IMR-90 (cell line): ENCODE results near the gene FLCN. TPM values are rescaled to one million over a fixed set of nuclear protein-coding genes. Genes with fewer than 3 reads are reported as not detected.

Source experiments
- ATAC-seq: fragments of 200-7000 bp; cut with Tn5 transposase; 2 replicates; pipeline ENCODE4 v1.9.1; 2020; ENCODE audit warnings: low read depth, mild to moderate bottlenecking, moderate library complexity
- BruUV-seq: library from RNA; stranded (reverse); fragments of 400-500 nt; replicated peaks from 2 replicates; lab custom pipeline; 2021; lab: Mats Ljungman, UMichigan
- CTCF ChIA-PET: fragments of 300-600 bp; formaldehyde crosslinking; extraction: SDS; loops from one replicate; lab custom pipeline; 2021; ENCODE audit warnings: antibody characterized with exemption; lab: Yijun Ruan, JAX
- POLR2A ChIA-PET: fragments of 300-600 bp; sonication (Branson Sonifier 250); formaldehyde crosslinking; loops from one replicate; lab custom pipeline; 2022; ENCODE audit warnings: antibody characterized with exemption; ENCODE audit not compliant: unreplicated experiment; lab: Charles Lee
- DNase-seq: peaks from one replicate; pipeline ENCODE4 v3.0.0; 2013
- H2AFZ ChIP-seq: replicated peaks from 2 replicates; pipeline ENCODE3; 2013; ENCODE audit warnings: low read length, mild to moderate bottlenecking; ENCODE audit not compliant: poor library complexity
- H2AK5ac ChIP-seq: 2 replicates; pipeline ENCODE4 v1.6.1; 2013; ENCODE audit warnings: low read depth, low read length, inconsistent platforms
- H2AK9ac ChIP-seq: replicated peaks from 2 replicates; pipeline ENCODE3; 2013; ENCODE audit warnings: mild to moderate bottlenecking, low read depth, low read length, moderate library complexity; ENCODE audit not compliant: poor library complexity
- H2BK120ac ChIP-seq: 2 replicates; pipeline ENCODE4 v1.6.1; 2013; ENCODE audit warnings: low read depth, low read length, inconsistent platforms
- H2BK15ac ChIP-seq: 3 replicates; pipeline ENCODE4 v1.6.1; 2013; ENCODE audit warnings: low read depth, low read length, inconsistent platforms
- H2BK20ac ChIP-seq: 2 replicates; pipeline ENCODE4 v1.6.1; 2013; ENCODE audit warnings: low read depth, mild to moderate bottlenecking, inconsistent platforms, low read length, moderate library complexity
- H2BK5ac ChIP-seq: 2 replicates; pipeline ENCODE4 v1.6.1; 2013; ENCODE audit warnings: mild to moderate bottlenecking, low read depth, low read length, inconsistent platforms; ENCODE audit not compliant: poor library complexity, severe bottlenecking
- H3K14ac ChIP-seq: replicated peaks from 2 replicates; pipeline ENCODE4 v1.6.1; 2013; ENCODE audit warnings: low read depth, low read length, inconsistent platforms
- H3K18ac ChIP-seq: 2 replicates; pipeline ENCODE4 v1.6.1; 2013; ENCODE audit warnings: low read depth, low read length, control low read depth
- H3K23ac ChIP-seq: 2 replicates; pipeline ENCODE4 v1.6.1; 2013; ENCODE audit warnings: low read depth, low read length, inconsistent platforms
- H3K27ac ChIP-seq: 2 replicates; pipeline ENCODE4 v1.5.1; 2013; ENCODE audit warnings: mild to moderate bottlenecking, control low read depth, low read length; ENCODE audit not compliant: insufficient read depth
- H3K27me3 ChIP-seq: 2 replicates; pipeline ENCODE4 v1.6.1; 2013; ENCODE audit warnings: low read length; ENCODE audit not compliant: control insufficient read depth, insufficient read depth
- H3K36me3 ChIP-seq: 2 replicates; pipeline ENCODE4 v1.6.1; 2013; ENCODE audit warnings: low read length, mixed read lengths; ENCODE audit not compliant: control insufficient read depth, insufficient read depth
- H3K4ac ChIP-seq: 2 replicates; pipeline ENCODE4 v1.6.1; 2013; ENCODE audit warnings: low read depth, low read length, inconsistent platforms
- H3K4me1 ChIP-seq: 2 replicates; pipeline ENCODE4 v1.6.1; 2013; ENCODE audit warnings: low read length, mixed read lengths; ENCODE audit not compliant: control insufficient read depth, insufficient read depth
- H3K4me2 ChIP-seq: 2 replicates; pipeline ENCODE4 v1.6.1; 2013; ENCODE audit warnings: low read depth, mild to moderate bottlenecking, control low read depth, low read length, moderate library complexity
- H3K4me3 ChIP-seq: 2 replicates; pipeline ENCODE4 v1.5.1; 2013; ENCODE audit warnings: low read depth, mild to moderate bottlenecking, control low read depth, low read length, moderate library complexity; ENCODE audit not compliant: insufficient read depth
- H3K56ac ChIP-seq: 2 replicates; pipeline ENCODE4 v1.6.1; 2013; ENCODE audit warnings: low read length, inconsistent platforms; ENCODE audit not compliant: insufficient read depth; ENCODE audit errors: extremely low read depth
- H3K79me1 ChIP-seq, 2 experiments: 2 replicates each; pipeline ENCODE4 v1.6.1; 2013; ENCODE audit warnings: low read length in 2 of 2, inconsistent platforms in 1 of 2, low read depth in 1 of 2
- H3K9ac ChIP-seq: 2 replicates; pipeline ENCODE4 v1.6.1; 2013; ENCODE audit warnings: low read depth, low read length, control low read depth
- H3K9me1 ChIP-seq: 2 replicates; pipeline ENCODE4 v1.6.1; 2013; ENCODE audit warnings: low read length, inconsistent platforms; ENCODE audit not compliant: insufficient read depth
- H3K9me3 ChIP-seq: 2 replicates; pipeline ENCODE4 v1.6.1; 2013; ENCODE audit warnings: low read length; ENCODE audit not compliant: control insufficient read depth, insufficient read depth
- H4K20me1 ChIP-seq: 2 replicates; pipeline ENCODE4 v1.6.1; 2013; ENCODE audit warnings: low read length, inconsistent platforms; ENCODE audit not compliant: insufficient read depth
- H4K5ac ChIP-seq: 2 replicates; pipeline ENCODE4 v1.6.1; 2013; ENCODE audit warnings: mild to moderate bottlenecking, low read depth, low read length, control low read depth
- H4K8ac ChIP-seq, 2 experiments: 2 replicates each; pipeline ENCODE4 v1.6.1; 2013; ENCODE audit warnings: low read depth in 2 of 2, low read length in 2 of 2, control low read depth in 1 of 2, inconsistent platforms in 1 of 2
- H4K91ac ChIP-seq: 2 replicates; pipeline ENCODE4 v1.6.1; 2013; ENCODE audit warnings: low read depth, low read length, inconsistent platforms; ENCODE audit not compliant: insufficient read depth
- BHLHE40 ChIP-seq: fragments of 150-350 bp; IDR thresholded peaks from 2 replicates; pipeline ENCODE4 v1.6.1; 2016; ENCODE audit warnings: mild to moderate bottlenecking, low read depth, low read length
- CEBPB ChIP-seq: IDR thresholded peaks from 2 replicates; pipeline ENCODE4 v1.6.1; 2012; ENCODE audit warnings: low read depth, low read length, improper control_type of control experiment
- CHD1 ChIP-seq: IDR thresholded peaks from 2 replicates; pipeline ENCODE4 v1.6.1; 2012; ENCODE audit warnings: low read depth, low read length, improper control_type of control experiment
- FOS ChIP-seq: fragments of 150-350 bp; IDR thresholded peaks from 2 replicates; pipeline ENCODE4 v1.6.1; 2016; ENCODE audit warnings: low read depth, low read length
- MAFK ChIP-seq: IDR thresholded peaks from 2 replicates; pipeline ENCODE4 v1.6.1; 2012; ENCODE audit warnings: low read depth, low read length, improper control_type of control experiment
- MAZ ChIP-seq: IDR thresholded peaks from 2 replicates; pipeline ENCODE4 v1.6.1; 2012; ENCODE audit warnings: low read depth, mild to moderate bottlenecking, low read length, improper control_type of control experiment, moderate library complexity, borderline replicate concordance
- MXI1 ChIP-seq: IDR thresholded peaks from 2 replicates; pipeline ENCODE4 v1.6.1; 2012; ENCODE audit warnings: low read depth, mild to moderate bottlenecking, low read length, moderate library complexity, borderline replicate concordance
- NFE2L2 ChIP-seq: fragments of 150-350 bp; IDR thresholded peaks from 2 replicates; pipeline ENCODE4 v1.6.1; 2016; ENCODE audit warnings: low read depth, mild to moderate bottlenecking, low read length
- POLR2A ChIP-seq: IDR thresholded peaks from 2 replicates; pipeline ENCODE4 v1.6.1; 2012; ENCODE audit warnings: mild to moderate bottlenecking, low read depth, low read length
- RAD21 ChIP-seq: IDR thresholded peaks from 2 replicates; pipeline ENCODE4 v1.6.1; 2012; ENCODE audit warnings: low read length, improper control_type of control experiment
- RCOR1 ChIP-seq: IDR thresholded peaks from 2 replicates; pipeline ENCODE4 v1.6.1; 2012; ENCODE audit warnings: mild to moderate bottlenecking, low read length, improper control_type of control experiment; ENCODE audit not compliant: insufficient replicate concordance
- RFX5 ChIP-seq: IDR thresholded peaks from 2 replicates; pipeline ENCODE4 v1.8.0; 2012; ENCODE audit warnings: low read depth, mild to moderate bottlenecking, low read length, moderate library complexity
- SMC3 ChIP-seq: fragments of 150-350 bp; IDR thresholded peaks from 2 replicates; pipeline ENCODE4 v1.6.1; 2016; ENCODE audit warnings: low read depth, mild to moderate bottlenecking, antibody characterized with exemption, low read length, moderate library complexity
- USF2 ChIP-seq: fragments of 150-350 bp; IDR thresholded peaks from 2 replicates; pipeline ENCODE4 v1.6.1; 2017; ENCODE audit warnings: mild to moderate bottlenecking, antibody characterized with exemption, low read length, low read depth
- WGBS, 2 experiments: methylation state at CpG; one replicate each; pipeline versions ENCODE4 v1.1.5 to v1.1.7; 2013; ENCODE audit warnings: missing lambda C conversion rate in 2 of 2; ENCODE audit not compliant: insufficient read length in 1 of 2; ENCODE audit errors: extremely low coverage in 2 of 2; 5-methylcytosine and 5-hydroxymethylcytosine counted together
- dilution Hi-C: fragments of 300-500 bp; cut with HindIII; formaldehyde crosslinking; loops from one replicate; pipeline ENCODE4 v1.14.3; 2018; ENCODE audit warnings: low sequenced_read_pairs; ENCODE audit not compliant: unreplicated experiment
- in situ Hi-C: fragments of 300-500 bp; cut with MboI; formaldehyde crosslinking; loops from 3 replicates; pipeline ENCODE4 v1.14.3; 2019; ENCODE audit warnings: low sequenced_read_pairs, inconsistent platforms, mixed read lengths
- intact Hi-C: fragments of 100-400 bp; cut with micrococcal nuclease; formaldehyde crosslinking; loops from 2 replicates; pipeline ENCODE4 v1.10.0; 2022
- polyA plus RNA-seq, 3 experiments: library from polyadenylated mRNA; depleted of rRNA; stranded (reverse); fragments of >200 nt; gene quantifications; 2 replicates each; pipeline ENCODE4 v1.2.3, GENCODE V29; 2012; ENCODE audit warnings: low replicate concordance in 1 of 3
- total RNA-seq: library from RNA; depleted of rRNA; stranded (reverse); fragments of >200 nt; gene quantifications from 2 replicates; pipeline ENCODE4 v1.2.3, GENCODE V29; 2012
- TF ChIP-seq, protein P1 (sequence below): conservative IDR thresholded peaks from 2 replicates; pipeline ENCODE4 v1.5.1; 2012; ENCODE audit warnings: mild to moderate bottlenecking, low read depth, low read length, improper control_type of control experiment
- TF ChIP-seq, protein P2 (sequence below): fragments of 150-350 bp; IDR thresholded peaks from 2 replicates; pipeline ENCODE4 v1.6.1; 2016; ENCODE audit warnings: low read depth, mild to moderate bottlenecking, low read length, moderate library complexity, borderline replicate concordance

Gene FLCN
- total and polyA plus RNA-seq, 2 of the 4 experiments (the other 2 are of a cell fraction): 16.8 to 24.8 TPM

DNA sequence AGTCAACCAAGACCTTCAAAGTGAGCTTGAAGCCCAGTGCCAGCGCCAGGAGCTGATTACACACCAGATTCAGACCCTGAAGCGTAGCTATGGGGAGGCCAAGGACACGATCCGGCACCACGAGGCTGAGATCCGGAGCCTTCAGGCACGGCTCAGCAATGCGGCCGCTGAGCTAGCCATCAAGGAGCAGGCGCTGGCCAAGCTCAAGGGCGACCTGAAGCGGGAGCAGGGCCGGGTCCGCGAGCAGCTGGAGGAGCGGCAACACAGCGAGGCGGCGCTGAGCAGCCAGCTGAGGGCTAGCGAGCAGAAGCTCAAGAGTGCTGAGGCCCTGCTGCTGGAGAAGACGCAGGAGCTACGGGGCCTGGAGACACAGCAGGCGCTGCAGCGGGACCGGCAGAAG is 72.8 kb downstream of the FLCN start:
- Histone ChIP-seq H3K79me1 (peaks cover 21 to 52% of the 10 kb centered on the region in 2 experiments), H3K4me2 (no peak overlapping the region), H2AFZ (no peak overlapping the region), H3K4me1 (no peaks in the 10 kb centered on the region), H4K5ac (no peak overlapping the region), H3K9me1 (no peaks in the 10 kb centered on the region; the same call in 1 of the 2 replicates), H3K27me3 (no peaks in the 10 kb centered on the region), H2BK20ac (no peak overlapping the region), H2BK5ac (no peak overlapping the region), H3K56ac (no peak overlapping the region), H4K8ac (no peak overlapping the region), H3K27ac (no peak overlapping the region), H4K91ac (no peak overlapping the region), H3K23ac (no peak overlapping the region), H2AK5ac (no peak overlapping the region), H3K4me3 (no peak overlapping the region), H3K9ac (no peak overlapping the region), H3K36me3 (peaks cover 84% of the 10 kb centered on the region), H4K20me1 (peaks cover 12% of the 10 kb centered on the region), H3K4ac (no peak overlapping the region), H2AK9ac (no peak overlapping the region), H3K18ac (no peak overlapping the region), H3K14ac (no peak overlapping the region), H2BK15ac (no peak overlapping the region), H3K9me3 (no peaks in the 10 kb centered on the region), H2BK120ac (no peak overlapping the region)
- 95% methylated on average over 24 of the region's 25 CpGs; no CpG with 5 or more reads in 1 of the 2 experiments for WGBS, 2 experiments
- in situ Hi-C loops: no loop called here
- ChIA-PET POLR2A (no interaction called here), CTCF (no interaction called here)
- intact Hi-C loops: no loop called here
- no TSS peak for BruUV-seq
- dilution Hi-C loops: no loop called here
- no peak for DNase-seq
- no peak for ATAC-seq
- TF ChIP-seq FOS (no peak), POLR2A (no peak), USF2 (no peak), RAD21 (no peak), MAZ (no peak), MAFK (no peak), CEBPB (no peak), NFE2L2 (no peak), SMC3 (no peak), BHLHE40 (no peak), RFX5 (no peak), RCOR1 (no peak), MXI1 (no peak), CHD1 (no peak)
- TF ChIP-seq, protein P1, sequence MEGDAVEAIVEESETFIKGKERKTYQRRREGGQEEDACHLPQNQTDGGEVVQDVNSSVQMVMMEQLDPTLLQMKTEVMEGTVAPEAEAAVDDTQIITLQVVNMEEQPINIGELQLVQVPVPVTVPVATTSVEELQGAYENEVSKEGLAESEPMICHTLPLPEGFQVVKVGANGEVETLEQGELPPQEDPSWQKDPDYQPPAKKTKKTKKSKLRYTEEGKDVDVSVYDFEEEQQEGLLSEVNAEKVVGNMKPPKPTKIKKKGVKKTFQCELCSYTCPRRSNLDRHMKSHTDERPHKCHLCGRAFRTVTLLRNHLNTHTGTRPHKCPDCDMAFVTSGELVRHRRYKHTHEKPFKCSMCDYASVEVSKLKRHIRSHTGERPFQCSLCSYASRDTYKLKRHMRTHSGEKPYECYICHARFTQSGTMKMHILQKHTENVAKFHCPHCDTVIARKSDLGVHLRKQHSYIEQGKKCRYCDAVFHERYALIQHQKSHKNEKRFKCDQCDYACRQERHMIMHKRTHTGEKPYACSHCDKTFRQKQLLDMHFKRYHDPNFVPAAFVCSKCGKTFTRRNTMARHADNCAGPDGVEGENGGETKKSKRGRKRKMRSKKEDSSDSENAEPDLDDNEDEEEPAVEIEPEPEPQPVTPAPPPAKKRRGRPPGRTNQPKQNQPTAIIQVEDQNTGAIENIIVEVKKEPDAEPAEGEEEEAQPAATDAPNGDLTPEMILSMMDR: no peak
- TF ChIP-seq, protein P2, sequence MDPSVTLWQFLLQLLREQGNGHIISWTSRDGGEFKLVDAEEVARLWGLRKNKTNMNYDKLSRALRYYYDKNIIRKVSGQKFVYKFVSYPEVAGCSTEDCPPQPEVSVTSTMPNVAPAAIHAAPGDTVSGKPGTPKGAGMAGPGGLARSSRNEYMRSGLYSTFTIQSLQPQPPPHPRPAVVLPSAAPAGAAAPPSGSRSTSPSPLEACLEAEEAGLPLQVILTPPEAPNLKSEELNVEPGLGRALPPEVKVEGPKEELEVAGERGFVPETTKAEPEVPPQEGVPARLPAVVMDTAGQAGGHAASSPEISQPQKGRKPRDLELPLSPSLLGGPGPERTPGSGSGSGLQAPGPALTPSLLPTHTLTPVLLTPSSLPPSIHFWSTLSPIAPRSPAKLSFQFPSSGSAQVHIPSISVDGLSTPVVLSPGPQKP: no peak
